Thoracic aorta (tissue), 2 donors: Measurements from ENCODE around the gene VAV2. TPM values are rescaled to one million over a fixed set of nuclear protein-coding genes. Genes with fewer than 3 reads are reported as not detected.

Source experiments
- ATAC-seq: fragments of 150-250 bp; one replicate; pipeline ENCODE4 v1.8.0; 2017; ENCODE audit warnings: low read depth; ENCODE audit not compliant: insufficient number of reproducible peaks, low FRiP score
- DNase-seq: peaks from one replicate; pipeline ENCODE4 v3.0.0-alpha.2; 2020; ENCODE audit warnings: low spot score
- H3K27ac ChIP-seq, 2 donors: fragments of 200-600 bp; sonication (generic); 1 replicate in 1 of 2; 2 replicates in 1 of 2; pipeline ENCODE4 v1.5.1; 2016; ENCODE audit warnings: mild to moderate bottlenecking in 2 of 2, moderate library complexity in 2 of 2
- H3K27me3 ChIP-seq: fragments of 200-600 bp; sonication (generic); replicated peaks from 2 replicates; pipeline ENCODE4 v1.6.0; 2016; ENCODE audit warnings: mild to moderate bottlenecking; ENCODE audit not compliant: insufficient read depth
- H3K36me3 ChIP-seq: fragments of 200-600 bp; sonication (generic); one replicate; pipeline ENCODE4 v1.5.1; 2016
- H3K4me1 ChIP-seq, 2 donors: fragments of 200-600 bp; sonication (generic); 1 replicate in 1 of 2; 2 replicates in 1 of 2; pipeline versions ENCODE4 v1.5.1 to v1.6.0; 2016; ENCODE audit warnings: low read depth in 2 of 2, mild to moderate bottlenecking in 1 of 2; ENCODE audit not compliant: control insufficient read depth in 1 of 2
- H3K4me3 ChIP-seq: fragments of 200-600 bp; sonication (generic); 2 replicates; pipeline ENCODE4 v1.5.1; 2016; ENCODE audit warnings: mild to moderate bottlenecking
- H3K9me3 ChIP-seq: fragments of 200-600 bp; sonication (generic); 2 replicates; pipeline ENCODE4 v1.5.1; 2016
- CTCF ChIP-seq: fragments of 200-600 bp; sonication (generic); IDR thresholded peaks from one replicate; pipeline ENCODE4 v1.5.1; 2019; ENCODE audit warnings: antibody characterized with exemption
- total RNA-seq, 2 donors: library from RNA; depleted of rRNA; stranded (reverse); fragments of >200 nt; gene quantifications; one replicate each; pipeline versions ENCODE4 v1.1.0 to v1.2.3, GENCODE V29; 2016

Gene VAV2
- total RNA-seq, 2 donors from 2014 or later, result 10.1 to 11.5 TPM

- H3K4me3 ChIP-seq, result no peak overlapping the region
- no peaks in the 10 kb centered on the region for H3K4me1 ChIP-seq
- H3K27ac ChIP-seq, result no peak overlapping the region
- no peaks in the 10 kb centered on the region for H3K27me3 ChIP-seq
- H3K36me3 ChIP-seq, result no peaks in the 10 kb centered on the region
- no peaks in the 10 kb centered on the region for H3K9me3 ChIP-seq
- DNase-seq (no peak), ATAC-seq (no peak)
- TF ChIP-seq CTCF, result no peak
Observed at GRCh38 chr9:133824106-133824801, 167.9 kb downstream of the VAV2 start.

- DNase-seq (no peak), ATAC-seq (no peak)
- Histone ChIP-seq H3K4me3 (no peak overlapping the region), H3K9me3 (no peaks in the 10 kb centered on the region), H3K27ac (no peak overlapping the region), H3K27me3 (no peaks in the 10 kb centered on the region), H3K4me1 (no peaks in the 10 kb centered on the region), H3K36me3 (no peaks in the 10 kb centered on the region)
- TF ChIP-seq CTCF, result no peak
Observed at GRCh38 chr9:133823189-133824105, 168.7 kb downstream of the VAV2 start.

- H3K4me1 ChIP-seq, result no peaks in the 10 kb centered on the region
- TF ChIP-seq CTCF, result no peak
Observed at GRCh38 chr9:133822430-133823065, 169.6 kb downstream of the VAV2 start.

GRCh38 chr9:133821601-133822429 lies 170.3 kb downstream of the VAV2 start:
- Histone ChIP-seq H3K27me3 (no peaks in the 10 kb centered on the region), H3K27ac (no peak overlapping the region), H3K4me3 (no peak overlapping the region), H3K36me3 (no peaks in the 10 kb centered on the region), H3K4me1 (no peaks in the 10 kb centered on the region), H3K9me3 (no peaks in the 10 kb centered on the region)
- ATAC-seq, result no peak
- no peak for TF ChIP-seq CTCF
- DNase-seq, result no peak

More at GRCh38 chr9:133822430-133823065, 169.6 kb downstream of the VAV2 start:
- DNase-seq (no peak), ATAC-seq (no peak)
- no peak overlapping the region for H3K4me3 ChIP-seq
- H3K36me3 ChIP-seq, result no peaks in the 10 kb centered on the region
- no peak overlapping the region for H3K27ac ChIP-seq
- no peaks in the 10 kb centered on the region for H3K9me3 ChIP-seq
- no peaks in the 10 kb centered on the region for H3K27me3 ChIP-seq
